HCT116 (cell line): ENCODE results near the gene TSPEAR. TPM values are rescaled to one million over a fixed set of nuclear protein-coding genes. Genes with fewer than 3 reads are reported as not detected.

ENCODE experiments used
- ATAC-seq: fragments of 200-7000 bp; cut with Tn5 transposase; 2 replicates; pipeline ENCODE4 v1.9.1; 2020; ENCODE audit warnings: mild to moderate bottlenecking, moderate library complexity
- BruUV-seq: library from RNA; stranded (reverse); fragments of 400-500 nt; replicated peaks from 2 replicates; lab custom pipeline; 2021; lab: Mats Ljungman, UMichigan
- CTCF ChIA-PET: fragments of 300-600 bp; sonication (Branson Sonifier 250); formaldehyde crosslinking; loops from one replicate; lab custom pipeline; 2021; ENCODE audit warnings: antibody characterized with exemption; lab: Charles Lee
- POLR2A ChIA-PET: fragments of 300-600, 350-600 bp; sonication (Branson Sonifier 250); formaldehyde crosslinking; loops from one replicate; lab custom pipeline; 2021; ENCODE audit warnings: antibody characterized with exemption; lab: Charles Lee
- RAD21 ChIA-PET, 2 experiments: fragments of 300-600 bp; sonication (Branson Sonifier 250); formaldehyde crosslinking; loops; one replicate each; lab custom pipeline; 2023; ENCODE audit warnings: low total read pairs in 2 of 2; ENCODE audit not compliant: uncharacterized antibody in 2 of 2, unreplicated experiment in 2 of 2, low non-redundant PET in 1 of 2; lab: Charles Lee
- DNase-seq: peaks from one replicate; pipeline ENCODE4 v3.0.0-alpha.2; 2010; ENCODE audit warnings: low read depth, low spot score
- H2AFZ ChIP-seq: fragments of 200-600 bp; shearing (Covaris generic), sonication (generic); 2 replicates; pipeline ENCODE4 v1.6.1; 2017; ENCODE audit warnings: low read depth, mixed run types, mixed read lengths, antibody characterized with exemption, low read length; ENCODE audit not compliant: poor library complexity, severe bottlenecking
- H3K27ac ChIP-seq: 2 replicates; pipeline ENCODE4 v1.5.1; 2012; ENCODE audit warnings: low read depth, low read length
- H3K27me3 ChIP-seq: fragments of 200-600 bp; sonication (generic); 2 replicates; pipeline ENCODE4 v1.6.1; 2016; ENCODE audit warnings: mixed run types, low read length, mixed read lengths; ENCODE audit not compliant: insufficient read depth
- H3K36me3 ChIP-seq, 2 experiments: fragments of 200-500 bp in 1 of 2; fragments of 200-600 bp in 1 of 2; sonication (Bioruptor generic) in 1 of 2; sonication (generic) in 1 of 2; 2 replicates each; pipeline versions ENCODE4 v1.5.1 to v1.6.1; 2014 to 2016; ENCODE audit warnings: low read length in 2 of 2, inconsistent platforms in 1 of 2, mixed read lengths in 1 of 2, mixed run types in 1 of 2; ENCODE audit not compliant: insufficient read depth in 2 of 2, control insufficient read depth in 1 of 2
- H3K4me1 ChIP-seq, 2 experiments: fragments of 200-600 bp in 1 of 2; sonication (generic) in 1 of 2; 2 replicates each; pipeline versions ENCODE4 v1.5.1 to v1.6.1; 2012 to 2017; ENCODE audit warnings: low read length in 2 of 2, inconsistent platforms in 1 of 2, mild to moderate bottlenecking in 1 of 2, mixed read lengths in 1 of 2, mixed run types in 1 of 2, moderate library complexity in 1 of 2; ENCODE audit not compliant: insufficient read depth in 2 of 2, control insufficient read depth in 1 of 2
- H3K4me2 ChIP-seq: fragments of 200-600 bp; sonication (generic); 2 replicates; pipeline ENCODE4 v1.6.1; 2017; ENCODE audit warnings: mixed run types, low read length, mixed read lengths
- H3K4me3 ChIP-seq, 2 experiments: fragments of 200-600 bp in 1 of 2; sonication (generic) in 1 of 2; replicated peaks in 1 of 2; 2 replicates each; pipeline ENCODE4 v1.5.1; 2011 to 2016; ENCODE audit warnings: low read length in 2 of 2, control low read depth in 1 of 2, low read depth in 1 of 2, mild to moderate bottlenecking in 1 of 2, mixed read lengths in 1 of 2, mixed run types in 1 of 2
- H3K79me2 ChIP-seq: fragments of 200-600 bp; sonication (generic); 2 replicates; pipeline ENCODE4 v1.6.1; 2017; ENCODE audit warnings: mild to moderate bottlenecking, mixed run types, low read length, moderate library complexity, mixed read lengths; ENCODE audit not compliant: insufficient read depth
- H3K9ac ChIP-seq: fragments of 200-600 bp; sonication (generic); 2 replicates; pipeline ENCODE4 v1.6.1; 2016; ENCODE audit warnings: low read length, mixed read lengths
- H3K9me2 ChIP-seq: fragments of 200-600 bp; sonication (generic), shearing (Covaris generic); 2 replicates; pipeline ENCODE4 v1.6.1; 2017; ENCODE audit warnings: mixed run types, mild to moderate bottlenecking, moderate library complexity; ENCODE audit not compliant: insufficient read depth
- H3K9me3 ChIP-seq, 2 experiments: fragments of 200-500 bp in 1 of 2; fragments of 200-600 bp in 1 of 2; sonication (Bioruptor generic) in 1 of 2; sonication (generic) in 1 of 2; 2 replicates each; pipeline ENCODE4 v1.6.1; 2014 to 2017; ENCODE audit warnings: low read length in 2 of 2, mixed read lengths in 2 of 2, inconsistent platforms in 1 of 2, low read depth in 1 of 2, mild to moderate bottlenecking in 1 of 2, mixed run types in 1 of 2, moderate library complexity in 1 of 2; ENCODE audit not compliant: control insufficient read depth in 1 of 2, insufficient read depth in 1 of 2
- H4K20me1 ChIP-seq: fragments of 200-600 bp; sonication (generic), shearing (Covaris generic); 2 replicates; pipeline ENCODE4 v1.6.1; 2017; ENCODE audit warnings: mixed run types, mild to moderate bottlenecking, moderate library complexity; ENCODE audit not compliant: insufficient read depth
- ATF3 ChIP-seq: IDR thresholded peaks from 2 replicates; pipeline ENCODE4 v1.6.1; 2012
- CBX3 ChIP-seq: IDR thresholded peaks from 2 replicates; pipeline ENCODE4 v1.6.1; 2012; ENCODE audit warnings: low read depth
- ELF1 ChIP-seq: IDR thresholded peaks from 2 replicates; pipeline ENCODE4 v1.6.1; 2012; ENCODE audit warnings: low read depth, borderline replicate concordance
- EZH2 ChIP-seq: fragments of 200-600 bp; sonication (generic); IDR thresholded peaks from 2 replicates; pipeline ENCODE4 v1.6.1; 2017; ENCODE audit warnings: antibody characterized with exemption, mixed run types
- EZH2phosphoT487 ChIP-seq: fragments of 200-600 bp; IDR thresholded peaks from 2 replicates; pipeline ENCODE4 v1.6.1; 2018; ENCODE audit warnings: antibody characterized with exemption, borderline replicate concordance
- FOSL1 ChIP-seq: IDR thresholded peaks from 2 replicates; pipeline ENCODE4 v1.6.1; 2012; ENCODE audit warnings: low read depth
- JUND ChIP-seq: IDR thresholded peaks from 2 replicates; pipeline ENCODE4 v1.6.1; 2012
- POLR2AphosphoS5 ChIP-seq: IDR thresholded peaks from 2 replicates; pipeline ENCODE4 v1.6.1; 2011; ENCODE audit warnings: mild to moderate bottlenecking, low read depth, low read length, moderate library complexity
- SRF ChIP-seq: IDR thresholded peaks from 2 replicates; pipeline ENCODE4 v1.6.1; 2012; ENCODE audit warnings: low read depth
- YY1 ChIP-seq: IDR thresholded peaks from 2 replicates; pipeline ENCODE4 v1.6.1; 2011; ENCODE audit warnings: low read length, low read depth, moderate library complexity, mild to moderate bottlenecking; ENCODE audit not compliant: insufficient replicate concordance; ENCODE audit errors: extremely low read depth
- ZFX ChIP-seq: fragments of 450-650 bp; IDR thresholded peaks from 2 replicates; pipeline ENCODE4 v1.6.1; 2017
- intact Hi-C: fragments of 100-400 bp; cut with micrococcal nuclease; formaldehyde crosslinking; loops from 2 replicates; pipeline ENCODE4 v1.10.0; 2022
- total RNA-seq: library from RNA; stranded (reverse); gene quantifications from one replicate; pipeline ENCODE4 v1.2.1, GENCODE V29; 2021; ENCODE audit not compliant: unreplicated experiment
- TF ChIP-seq, protein P1 (sequence below): IDR thresholded peaks from 2 replicates; pipeline ENCODE4 v1.6.1; 2012; ENCODE audit warnings: low read depth

The TSPEAR gene
- total RNA-seq, 1 experiment from 2014 or later = not detected

- BruUV-seq = no TSS peak
- H3K4me3 ChIP-seq = no peak overlapping the region
- H3K9ac ChIP-seq = no peak overlapping the region
- RAD21 ChIA-PET = no interaction called here
- no peaks in the 10 kb centered on the region for H3K9me2 ChIP-seq
- POLR2A ChIA-PET = no interaction called here
- no peak for TF ChIP-seq POLR2AphosphoS5
- TF ChIP-seq ELF1 = no peak
- no peak for TF ChIP-seq FOSL1
- TF ChIP-seq ZFX = no peak
- no peak for TF ChIP-seq ATF3
- no peak for TF ChIP-seq JUND
- no peak for TF ChIP-seq EZH2
- TF ChIP-seq CBX3 = no peak
- no peak for TF ChIP-seq EZH2phosphoT487
- no peak for TF ChIP-seq YY1
- no peak for TF ChIP-seq SRF
- TF ChIP-seq, protein P1, sequence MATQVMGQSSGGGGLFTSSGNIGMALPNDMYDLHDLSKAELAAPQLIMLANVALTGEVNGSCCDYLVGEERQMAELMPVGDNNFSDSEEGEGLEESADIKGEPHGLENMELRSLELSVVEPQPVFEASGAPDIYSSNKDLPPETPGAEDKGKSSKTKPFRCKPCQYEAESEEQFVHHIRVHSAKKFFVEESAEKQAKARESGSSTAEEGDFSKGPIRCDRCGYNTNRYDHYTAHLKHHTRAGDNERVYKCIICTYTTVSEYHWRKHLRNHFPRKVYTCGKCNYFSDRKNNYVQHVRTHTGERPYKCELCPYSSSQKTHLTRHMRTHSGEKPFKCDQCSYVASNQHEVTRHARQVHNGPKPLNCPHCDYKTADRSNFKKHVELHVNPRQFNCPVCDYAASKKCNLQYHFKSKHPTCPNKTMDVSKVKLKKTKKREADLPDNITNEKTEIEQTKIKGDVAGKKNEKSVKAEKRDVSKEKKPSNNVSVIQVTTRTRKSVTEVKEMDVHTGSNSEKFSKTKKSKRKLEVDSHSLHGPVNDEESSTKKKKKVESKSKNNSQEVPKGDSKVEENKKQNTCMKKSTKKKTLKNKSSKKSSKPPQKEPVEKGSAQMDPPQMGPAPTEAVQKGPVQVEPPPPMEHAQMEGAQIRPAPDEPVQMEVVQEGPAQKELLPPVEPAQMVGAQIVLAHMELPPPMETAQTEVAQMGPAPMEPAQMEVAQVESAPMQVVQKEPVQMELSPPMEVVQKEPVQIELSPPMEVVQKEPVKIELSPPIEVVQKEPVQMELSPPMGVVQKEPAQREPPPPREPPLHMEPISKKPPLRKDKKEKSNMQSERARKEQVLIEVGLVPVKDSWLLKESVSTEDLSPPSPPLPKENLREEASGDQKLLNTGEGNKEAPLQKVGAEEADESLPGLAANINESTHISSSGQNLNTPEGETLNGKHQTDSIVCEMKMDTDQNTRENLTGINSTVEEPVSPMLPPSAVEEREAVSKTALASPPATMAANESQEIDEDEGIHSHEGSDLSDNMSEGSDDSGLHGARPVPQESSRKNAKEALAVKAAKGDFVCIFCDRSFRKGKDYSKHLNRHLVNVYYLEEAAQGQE = no peak
- no peaks in the 10 kb centered on the region for H3K4me1 ChIP-seq
- H3K79me2 ChIP-seq = no peaks in the 10 kb centered on the region
- no peak for DNase-seq
- intact Hi-C loops = no loop called here
- CTCF ChIA-PET = no interaction called here
- H3K36me3 ChIP-seq = no peaks in the 10 kb centered on the region
- H2AFZ ChIP-seq = no peak overlapping the region
- no peak overlapping the region for H3K27ac ChIP-seq
- no peak overlapping the region for H3K4me2 ChIP-seq
- peaks cover 10% of the 10 kb centered on the region; the same call in 1 of the 2 replicates for H3K27me3 ChIP-seq
- no peaks in the 10 kb centered on the region for H3K9me3 ChIP-seq
- H4K20me1 ChIP-seq = no peaks in the 10 kb centered on the region
- no peak for ATAC-seq
Observed at GRCh38 chr21:44703731-44704635, 7.4 kb downstream of the TSPEAR start.
